CD14-positive monocyte (primary cell): Measurements from ENCODE around the gene GPR3. TPM values are rescaled to one million over a fixed set of nuclear protein-coding genes. Genes with fewer than 3 reads are reported as not detected.

Source experiments
- DNase-seq, 3 donors: peaks; one replicate each; pipeline ENCODE4 v3.0.0-alpha.2; 2011 to 2022
- H2AFZ ChIP-seq: 2 replicates; pipeline ENCODE4 v1.6.0; 2012; ENCODE audit warnings: mild to moderate bottlenecking, low read depth, low read length, inconsistent platforms; ENCODE audit not compliant: insufficient read depth, poor library complexity, severe bottlenecking
- H3K27ac ChIP-seq, 2 donors: 1 replicate in 1 of 2; 2 replicates in 1 of 2; pipeline ENCODE4 v1.5.1; 2012 to 2013; ENCODE audit warnings: low read length in 2 of 2, control low read depth in 1 of 2, inconsistent platforms in 1 of 2, low read depth in 1 of 2, mild to moderate bottlenecking in 1 of 2
- H3K27me3 ChIP-seq, 2 donors: one replicate each; pipeline versions ENCODE4 v1.6.0 to v1.6.1; 2011 to 2013; ENCODE audit warnings: low read length in 2 of 2; ENCODE audit not compliant: control insufficient read depth in 2 of 2, insufficient read depth in 2 of 2
- H3K36me3 ChIP-seq, 2 donors: replicated peaks in 1 of 2; 1 replicate in 1 of 2; 2 replicates in 1 of 2; pipeline versions ENCODE4 v1.5.1 to v1.6.1; 2012 to 2013; ENCODE audit warnings: low read length in 2 of 2, control low read depth in 1 of 2, inconsistent platforms in 1 of 2, mild to moderate bottlenecking in 1 of 2; ENCODE audit not compliant: insufficient read depth in 2 of 2, control insufficient read depth in 1 of 2
- H3K4me1 ChIP-seq, 2 donors: 1 replicate in 1 of 2; 2 replicates in 1 of 2; pipeline versions ENCODE4 v1.5.1 to v1.6.1; 2012 to 2013; ENCODE audit warnings: low read length in 2 of 2, control low read depth in 1 of 2, inconsistent platforms in 1 of 2, mild to moderate bottlenecking in 1 of 2, moderate library complexity in 1 of 2; ENCODE audit not compliant: insufficient read depth in 2 of 2, control insufficient read depth in 1 of 2
- H3K4me2 ChIP-seq: replicated peaks from 2 replicates; pipeline ENCODE3; 2012; ENCODE audit warnings: low read length, moderate library complexity, mild to moderate bottlenecking; ENCODE audit not compliant: poor library complexity, severe bottlenecking; ENCODE audit errors: extremely low read depth
- H3K4me3 ChIP-seq, 3 experiments: fragments of 200-600 bp in 1 of 3; sonication (generic) in 1 of 3; replicated peaks in 1 of 3; 1 replicate in 2 of 3; 2 replicates in 1 of 3; pipeline ENCODE4 v1.5.1; 2011 to 2013; ENCODE audit warnings: low read length in 3 of 3, mild to moderate bottlenecking in 3 of 3, control low read depth in 2 of 3, low read depth in 2 of 3, inconsistent platforms in 1 of 3, moderate library complexity in 1 of 3
- H3K79me2 ChIP-seq: 2 replicates; pipeline ENCODE4 v1.6.0; 2012; ENCODE audit warnings: mild to moderate bottlenecking, control low read depth, inconsistent platforms, low read length, moderate library complexity; ENCODE audit not compliant: insufficient read depth
- H3K9ac ChIP-seq: 2 replicates; pipeline ENCODE4 v1.6.0; 2017; ENCODE audit warnings: low read length, mild to moderate bottlenecking; ENCODE audit not compliant: insufficient read depth, poor library complexity, severe bottlenecking
- H3K9me3 ChIP-seq, 2 donors: replicated peaks in 1 of 2; 1 replicate in 1 of 2; 2 replicates in 1 of 2; pipeline versions ENCODE4 v1.5.1 to v1.6.1; 2012 to 2013; ENCODE audit warnings: low read length in 2 of 2, control low read depth in 1 of 2; ENCODE audit not compliant: control insufficient read depth in 1 of 2, insufficient read depth in 1 of 2
- H4K20me1 ChIP-seq: 2 replicates; pipeline ENCODE4 v1.6.0; 2012; ENCODE audit warnings: mild to moderate bottlenecking, low read length, control low read depth, moderate library complexity; ENCODE audit not compliant: insufficient read depth
- H3K27ac Mint-ChIP-seq, 7 donors: one replicate each; pipeline ENCODE4 v1.8.0; 2020; ENCODE audit warnings: mild to moderate bottlenecking in 7 of 7, mixed read lengths in 7 of 7, moderate library complexity in 6 of 7, inconsistent platforms in 2 of 7
- H3K27me3 Mint-ChIP-seq, 3 donors: one replicate each; pipeline ENCODE4 v1.8.0; 2021 to 2022; ENCODE audit warnings: low read depth in 3 of 3, mild to moderate bottlenecking in 3 of 3, mixed read lengths in 3 of 3, moderate library complexity in 3 of 3, inconsistent platforms in 1 of 3
- H3K36me3 Mint-ChIP-seq, 2 donors: one replicate each; pipeline ENCODE4 v1.8.0; 2020; ENCODE audit warnings: mixed read lengths in 2 of 2, inconsistent platforms in 1 of 2, mild to moderate bottlenecking in 1 of 2
- H3K4me1 Mint-ChIP-seq: one replicate; pipeline ENCODE4 v1.8.0; 2020; ENCODE audit warnings: mild to moderate bottlenecking, mixed read lengths
- H3K4me3 Mint-ChIP-seq, 2 donors: one replicate each; pipeline ENCODE4 v1.8.0; 2020; ENCODE audit warnings: mild to moderate bottlenecking in 2 of 2, mixed read lengths in 2 of 2, moderate library complexity in 1 of 2
- H3K9me3 Mint-ChIP-seq, 7 donors: one replicate each; pipeline ENCODE4 v1.8.0; 2020 to 2022; ENCODE audit warnings: mixed read lengths in 7 of 7, mild to moderate bottlenecking in 6 of 7, moderate library complexity in 6 of 7, inconsistent platforms in 2 of 7
- WGBS: methylation state at CpG from one replicate; pipeline ENCODE4 v1.1.5; 2013; ENCODE audit warnings: missing lambda C conversion rate; ENCODE audit not compliant: insufficient coverage; 5-methylcytosine and 5-hydroxymethylcytosine counted together
- intact Hi-C, 2 donors: fragments of 100-400 bp; cut with micrococcal nuclease; formaldehyde crosslinking; loops; one replicate each; pipeline versions ENCODE4 v1.15.0 to v1.15.1; 2023
- polyA plus RNA-seq, 3 donors: library from polyadenylated mRNA; depleted of rRNA in 1 of 3; unstranded in 2 of 3; stranded (reverse) in 1 of 3; fragments of 300-500 nt in 2 of 3; fragments of >200 nt in 1 of 3; fragmentation: Illumina TruSeq in 2 of 3; gene quantifications; 1 replicate in 2 of 3; 2 replicates in 1 of 3; pipeline ENCODE4 v1.2.3, GENCODE V29; 2012 to 2021
- TF ChIP-seq, protein P1 (sequence below): fragments of 200-600 bp; IDR thresholded peaks from one replicate; pipeline ENCODE4 v1.8.0; 2022; ENCODE audit warnings: antibody characterized with exemption, mild to moderate bottlenecking

GPR3 gene
- polyA plus RNA-seq, 3 donors: 0.26 to 2.7 TPM; not detected in 1

- peaks cover 26 to 71% of the 10 kb centered on the region in 2 donors for H3K36me3 Mint-ChIP-seq
- TF ChIP-seq, protein P1, sequence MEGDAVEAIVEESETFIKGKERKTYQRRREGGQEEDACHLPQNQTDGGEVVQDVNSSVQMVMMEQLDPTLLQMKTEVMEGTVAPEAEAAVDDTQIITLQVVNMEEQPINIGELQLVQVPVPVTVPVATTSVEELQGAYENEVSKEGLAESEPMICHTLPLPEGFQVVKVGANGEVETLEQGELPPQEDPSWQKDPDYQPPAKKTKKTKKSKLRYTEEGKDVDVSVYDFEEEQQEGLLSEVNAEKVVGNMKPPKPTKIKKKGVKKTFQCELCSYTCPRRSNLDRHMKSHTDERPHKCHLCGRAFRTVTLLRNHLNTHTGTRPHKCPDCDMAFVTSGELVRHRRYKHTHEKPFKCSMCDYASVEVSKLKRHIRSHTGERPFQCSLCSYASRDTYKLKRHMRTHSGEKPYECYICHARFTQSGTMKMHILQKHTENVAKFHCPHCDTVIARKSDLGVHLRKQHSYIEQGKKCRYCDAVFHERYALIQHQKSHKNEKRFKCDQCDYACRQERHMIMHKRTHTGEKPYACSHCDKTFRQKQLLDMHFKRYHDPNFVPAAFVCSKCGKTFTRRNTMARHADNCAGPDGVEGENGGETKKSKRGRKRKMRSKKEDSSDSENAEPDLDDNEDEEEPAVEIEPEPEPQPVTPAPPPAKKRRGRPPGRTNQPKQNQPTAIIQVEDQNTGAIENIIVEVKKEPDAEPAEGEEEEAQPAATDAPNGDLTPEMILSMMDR: no peak
- H3K27ac ChIP-seq: no peak overlapping the region
- H3K9me3 ChIP-seq: no peaks in the 10 kb centered on the region
- intact Hi-C loops: no loop called here
- H4K20me1 ChIP-seq: peaks cover 4% of the 10 kb centered on the region
- H3K27me3 ChIP-seq: peaks cover 0 to 2% of the 10 kb centered on the region in 2 donors
- no peak overlapping the region for H3K4me3 Mint-ChIP-seq
- no peak for DNase-seq
- peaks cover 11% of the 10 kb centered on the region for H3K4me1 Mint-ChIP-seq
- H3K4me3 ChIP-seq: no peak overlapping the region
- no peak overlapping the region for H3K27ac Mint-ChIP-seq
- H3K36me3 ChIP-seq: peaks cover 35 to 57% of the 10 kb centered on the region in 2 donors
- H3K9me3 Mint-ChIP-seq: peaks cover 0 to 2% (median 0%) of the 10 kb centered on the region in 7 donors
- no peak overlapping the region for H3K9ac ChIP-seq
- H2AFZ ChIP-seq: no peak overlapping the region
- H3K4me1 ChIP-seq: peaks cover 6 to 19% of the 10 kb centered on the region in 2 donors
- H3K4me2 ChIP-seq: no peak overlapping the region
- no peaks in the 10 kb centered on the region for H3K79me2 ChIP-seq
- peaks cover 1 to 11% (median 4%) of the 10 kb centered on the region in 3 donors for H3K27me3 Mint-ChIP-seq
- WGBS: 94% methylated on average over 3 of the region's 8 CpGs
Observed at GRCh38 chr1:27351541-27352107, 40.8 kb upstream of the GPR3 start.

- Histone ChIP-seq H3K4me1 (peaks cover 18 to 33% of the 10 kb centered on the region in 2 donors), H4K20me1 (peaks cover 9% of the 10 kb centered on the region), H3K79me2 (no peaks in the 10 kb centered on the region), H3K9ac (no peak overlapping the region), H3K4me2 (no peak overlapping the region), H3K27me3 (peaks cover 0 to 2% of the 10 kb centered on the region in 2 donors), H3K27ac (no peak overlapping the region), H3K4me3 (no peak overlapping the region), H3K36me3 (peaks cover 29 to 46% of the 10 kb centered on the region in 2 donors), H2AFZ (no peak overlapping the region), H3K9me3 (no peaks in the 10 kb centered on the region)
- no peak for DNase-seq
- H3K9me3 Mint-ChIP-seq: peaks cover 0 to 2% (median 0%) of the 10 kb centered on the region in 7 donors
- H3K36me3 Mint-ChIP-seq: peaks cover 16 to 71% of the 10 kb centered on the region in 2 donors
- TF ChIP-seq, protein P1: no peak
- intact Hi-C loops: no loop called here
- peaks cover 18% of the 10 kb centered on the region for H3K4me1 Mint-ChIP-seq
- no peak overlapping the region for H3K4me3 Mint-ChIP-seq
- H3K27ac Mint-ChIP-seq: no peak overlapping the region
- H3K27me3 Mint-ChIP-seq: peaks cover 1 to 13% (median 4%) of the 10 kb centered on the region in 3 donors
- 96% methylated on average over 13 of the region's 13 CpGs for WGBS
Observed at GRCh38 chr1:27353166-27353565, 39.3 kb upstream of the GPR3 start.
